ENCODE results near the gene MACF1. TPM values are rescaled to one million over a fixed set of nuclear protein-coding genes. Genes with fewer than 3 reads are reported as not detected.

The MACF1 gene
- total and polyA plus RNA-seq, 2 of the 13 experiments (the other 11 are each of a cell fraction or from before 2014, with no cell fraction given): 36.7 to 65.4 TPM

GRCh38 chr1:39178541-39179431, 25.7 kb upstream of the MACF1 start:
- Histone ChIP-seq H3K9ac (ENCODE audit: insufficient read depth, low read depth, low read length) (peak overlapping the region; percentile 26), H3K27me3 (ENCODE audit: control insufficient read depth in 1 of 2, insufficient read depth in 2 of 2, low read length in 2 of 2) (no peaks in the 10 kb centered on the region), H3K27ac (ENCODE audit: extremely low read length, insufficient read depth, low read length) (peak overlapping the region; percentile 40), H3K79me2 (ENCODE audit: insufficient read depth, low read length) (peaks cover 28% of the 10 kb centered on the region), H4K20me1 (ENCODE audit: insufficient read depth, low read length) (peaks cover 21% of the 10 kb centered on the region), H2AFZ (ENCODE audit: low read length) (no peak overlapping the region), H3K4me3 (replicated peaks in 1 of 3; ENCODE audit: insufficient read depth in 1 of 3, low read depth in 2 of 3, low read length in 3 of 3) (no peak overlapping the region; a peak in 1 of 6 replicates), H3K4me2 (ENCODE audit: low read depth, low read length) (peak overlapping the region; percentile 52), H3K9me3 (ENCODE audit: low read length) (no peaks in the 10 kb centered on the region), H3K36me3 (replicated peaks in 1 of 2; ENCODE audit: control insufficient read depth in 1 of 2, insufficient read depth in 2 of 2, low read length in 2 of 2) (0 out of 5 replicates have a peak, but pooled peaks cover 0 to 3% of the 10 kb centered on the region in 2 experiments), H3K4me1 (ENCODE audit: insufficient read depth, low read length) (peaks cover 71% of the 10 kb centered on the region)
- ATAC-seq (peak; percentile 84), DNase-seq (ENCODE audit: low spot score) (peak; percentile 71), FAIRE-seq (no peak)
- ChIA-PET POLR2A (interaction anchor here (0.6 to 2.3 kb wide), 2 partner anchors 20 to 1219 kb away, joined by 3 to 9 read pairs; no protein-coding TSS in a partner anchor), CTCF (ENCODE audit: low intra/inter-chr PET ratio, low total read pairs) (no interaction called here)
- 34% methylated on average over 6 of the region's 6 CpGs for WGBS (ENCODE audit: low lambda C conversion rate)
- intact Hi-C loops (cut with micrococcal nuclease; ENCODE audit: unreplicated experiment) (no loop called here), in situ Hi-C loops (cut with HindIII; ENCODE audit: extremely low pct_ligation_motif_present, low pct_unique_long_range_greater_than_20kb) (no loop called here)
- no TSS peak for BruUV-seq (replicated peaks)
- TF ChIP-seq CHD2 (IDR thresholded peaks at IDR 0.05; ENCODE audit: low read depth, low read length) (no peak), THAP9 (CRISPR knock-in tag; IDR thresholded peaks at IDR 0.05; ENCODE audit: borderline replicate concordance) (no peak), PAXIP1 (CRISPR knock-in tag; conservative IDR thresholded peaks at IDR 0.05) (0 out of 2 replicates have a peak, but pooled peaks have one; percentile 20), MTA3 (CRISPR knock-in tag; IDR thresholded peaks at IDR 0.05) (no peak), SAP130 (CRISPR knock-in tag; IDR thresholded peaks at IDR 0.05; ENCODE audit: low read depth) (peak; percentile 47; the same call in 1 of the 2 replicates), FOXK2 (IDR thresholded peaks at IDR 0.05) (no peak), GRHL1 (CRISPR knock-in tag; conservative IDR thresholded peaks at IDR 0.05) (no peak), HNF1A (IDR thresholded peaks at IDR 0.05; ENCODE audit: low read depth) (no peak; the same call in 1 of the 2 replicates), HNF1A (CRISPR knock-in tag; IDR thresholded peaks at IDR 0.05; ENCODE audit: borderline replicate concordance) (peak; percentile 24; the same call in 1 of the 2 replicates), NRL (CRISPR knock-in tag; IDR thresholded peaks at IDR 0.05; ENCODE audit: borderline replicate concordance) (no peak)

All from HepG2 (cell line).